Panc1 (cell line): ENCODE data around the gene NLN. TPM values are rescaled to one million over a fixed set of nuclear protein-coding genes. Genes with fewer than 3 reads are reported as not detected.
"Not testable (repeated sequence)": the region's sequence is repeated elsewhere in the genome, so short reads cannot be mapped to it uniquely, and the experiment has no call there.

ENCODE experiments used
- ATAC-seq: fragments of 200-7000 bp; cut with Tn5 transposase; 2 replicates; pipeline ENCODE4 v1.9.1; 2020; ENCODE audit warnings: mild to moderate bottlenecking, moderate library complexity
- BruUV-seq: library from RNA; stranded (reverse); fragments of 400-500 nt; replicated peaks from 2 replicates; lab custom pipeline; 2021; lab: Mats Ljungman, UMichigan
- CTCF ChIA-PET: fragments of 300-600 bp; sonication (Branson Sonifier 250); formaldehyde crosslinking; loops from one replicate; lab custom pipeline; 2022; ENCODE audit warnings: antibody characterized with exemption; lab: Charles Lee
- POLR2A ChIA-PET: fragments of 300-600 bp; sonication (Branson Sonifier 250); formaldehyde crosslinking; loops from one replicate; lab custom pipeline; 2022; ENCODE audit warnings: antibody characterized with exemption; lab: Charles Lee
- DNase-seq: peaks from one replicate; pipeline ENCODE4 v3.0.0-alpha.2; 2010; ENCODE audit warnings: low read depth, low spot score
- H3K27ac ChIP-seq: 2 replicates; pipeline ENCODE4 v1.5.1; 2011; ENCODE audit warnings: mild to moderate bottlenecking, low read length, inconsistent platforms
- H3K27me3 ChIP-seq: fragments of 200-500 bp; sonication (Bioruptor generic); 2 replicates; pipeline ENCODE4 v1.6.0; 2014; ENCODE audit warnings: low read length, inconsistent platforms; ENCODE audit not compliant: control insufficient read depth, insufficient read depth
- H3K36me3 ChIP-seq: fragments of 200-500 bp; sonication (Bioruptor generic); 2 replicates; pipeline ENCODE4 v1.5.1; 2014; ENCODE audit warnings: inconsistent platforms, mild to moderate bottlenecking, low read length, moderate library complexity; ENCODE audit not compliant: control insufficient read depth, insufficient read depth
- H3K4me1 ChIP-seq: 2 replicates; pipeline ENCODE4 v1.5.1; 2011; ENCODE audit warnings: inconsistent platforms, mild to moderate bottlenecking, low read length, moderate library complexity; ENCODE audit not compliant: control insufficient read depth, insufficient read depth
- H3K4me3 ChIP-seq, 2 experiments: 2 replicates each; pipeline ENCODE4 v1.5.1; 2011 to 2012; ENCODE audit warnings: low read depth in 2 of 2, low read length in 2 of 2, mild to moderate bottlenecking in 2 of 2, inconsistent platforms in 1 of 2, moderate library complexity in 1 of 2
- H3K9me3 ChIP-seq: fragments of 200-500 bp; sonication (Bioruptor generic); 2 replicates; pipeline ENCODE4 v1.5.1; 2014; ENCODE audit warnings: low read depth, mild to moderate bottlenecking, inconsistent platforms, low read length, moderate library complexity; ENCODE audit not compliant: control insufficient read depth, insufficient read depth
- POLR2AphosphoS5 ChIP-seq: IDR thresholded peaks from 2 replicates; pipeline ENCODE4 v1.6.1; 2012; ENCODE audit warnings: mild to moderate bottlenecking, low read depth, low read length, moderate library complexity
- SIN3A ChIP-seq: IDR thresholded peaks from 2 replicates; pipeline ENCODE4 v1.6.1; 2012; ENCODE audit warnings: low read depth, mild to moderate bottlenecking, low read length, moderate library complexity, borderline replicate concordance; ENCODE audit not compliant: insufficient read depth
- TCF7L2 ChIP-seq: IDR thresholded peaks from 2 replicates; pipeline ENCODE4 v1.6.1; 2011; ENCODE audit warnings: mild to moderate bottlenecking, low read depth, low read length, inconsistent platforms
- in situ Hi-C: cut with HindIII; loops from 2 replicates; pipeline ENCODE4 v1.10.0; 2016; ENCODE audit warnings: low sequenced_read_pairs, low pct_unique_long_range_greater_than_20kb
- intact Hi-C: fragments of 100-400 bp; cut with micrococcal nuclease; formaldehyde crosslinking; loops from one replicate; pipeline ENCODE4 v1.10.0; 2022; ENCODE audit not compliant: unreplicated experiment
- total RNA-seq: library from RNA; stranded (reverse); gene quantifications from one replicate; pipeline ENCODE4 v1.2.1, GENCODE V29; 2021; ENCODE audit not compliant: unreplicated experiment
- TF ChIP-seq, protein P1 (sequence below): fragments of 450-650 bp; IDR thresholded peaks from 2 replicates; pipeline ENCODE4 v1.5.1; 2017; ENCODE audit warnings: mild to moderate bottlenecking
- TF ChIP-seq, protein P2 (sequence below), 2 experiments: IDR thresholded peaks; 2 replicates each; pipeline ENCODE4 v1.6.1; 2011 to 2012; ENCODE audit warnings: low read depth in 2 of 2, control low read depth in 1 of 2, low read length in 1 of 2, mild to moderate bottlenecking in 1 of 2, moderate library complexity in 1 of 2; ENCODE audit not compliant: insufficient read depth in 1 of 2

The NLN gene
- total RNA-seq, 1 experiment from 2014 or later, result 51.8 TPM

DNA sequence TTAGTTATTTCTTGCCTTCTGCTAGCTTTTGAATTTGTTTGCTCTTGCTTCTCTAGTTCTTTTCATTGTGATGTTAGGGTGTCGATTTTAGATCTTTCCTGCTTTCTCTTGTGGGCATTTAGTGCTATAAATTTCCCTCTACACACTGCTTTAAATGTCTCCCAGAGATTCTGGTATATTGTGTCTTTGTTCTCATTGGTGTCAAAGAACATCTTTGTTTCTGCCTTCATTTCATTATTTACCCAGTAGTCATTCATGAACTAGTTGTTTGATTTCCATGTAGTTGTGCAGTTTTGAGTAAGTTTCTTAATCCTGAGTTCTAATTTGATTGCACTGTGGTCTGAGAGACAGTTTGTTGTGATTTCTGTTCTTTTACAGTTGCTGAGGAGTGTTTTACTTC is 127.9 kb downstream of the NLN start:
- POLR2A ChIA-PET, H3K27ac ChIP-seq, H3K4me1 ChIP-seq, CTCF ChIA-PET, H3K4me3 ChIP-seq, BruUV-seq, H3K27me3 ChIP-seq, in situ Hi-C loops, H3K36me3 ChIP-seq, ATAC-seq, DNase-seq, intact Hi-C loops, H3K9me3 ChIP-seq: not testable (repeated sequence)

DNA sequence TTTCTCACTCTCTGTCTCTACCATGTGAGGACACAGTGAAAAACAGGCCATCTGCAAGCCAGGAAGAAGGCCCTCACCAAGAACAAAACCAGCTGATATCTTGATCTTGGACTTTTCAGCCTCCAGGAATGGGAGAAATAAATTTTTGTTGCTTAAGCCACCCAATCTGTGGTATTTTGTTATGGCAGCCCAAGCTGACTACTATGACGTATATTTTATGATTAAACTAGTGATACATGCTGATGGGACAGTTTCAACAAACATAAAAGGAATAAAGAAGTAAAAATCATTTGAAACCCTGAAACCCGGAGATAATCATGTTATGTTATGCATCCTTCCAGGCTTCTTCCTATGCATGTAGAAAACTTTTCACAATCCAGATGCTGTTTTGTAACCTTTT is 132.9 kb downstream of the NLN start:
- Histone ChIP-seq H3K27me3 (no peaks in the 10 kb centered on the region), H3K9me3 (no peaks in the 10 kb centered on the region), H3K27ac (no peak overlapping the region), H3K36me3 (no peaks in the 10 kb centered on the region), H3K4me1 (no peaks in the 10 kb centered on the region), H3K4me3 (no peak overlapping the region)
- ATAC-seq, result no peak
- ChIA-PET CTCF (no interaction called here), POLR2A (no interaction called here)
- TF ChIP-seq, protein P1, sequence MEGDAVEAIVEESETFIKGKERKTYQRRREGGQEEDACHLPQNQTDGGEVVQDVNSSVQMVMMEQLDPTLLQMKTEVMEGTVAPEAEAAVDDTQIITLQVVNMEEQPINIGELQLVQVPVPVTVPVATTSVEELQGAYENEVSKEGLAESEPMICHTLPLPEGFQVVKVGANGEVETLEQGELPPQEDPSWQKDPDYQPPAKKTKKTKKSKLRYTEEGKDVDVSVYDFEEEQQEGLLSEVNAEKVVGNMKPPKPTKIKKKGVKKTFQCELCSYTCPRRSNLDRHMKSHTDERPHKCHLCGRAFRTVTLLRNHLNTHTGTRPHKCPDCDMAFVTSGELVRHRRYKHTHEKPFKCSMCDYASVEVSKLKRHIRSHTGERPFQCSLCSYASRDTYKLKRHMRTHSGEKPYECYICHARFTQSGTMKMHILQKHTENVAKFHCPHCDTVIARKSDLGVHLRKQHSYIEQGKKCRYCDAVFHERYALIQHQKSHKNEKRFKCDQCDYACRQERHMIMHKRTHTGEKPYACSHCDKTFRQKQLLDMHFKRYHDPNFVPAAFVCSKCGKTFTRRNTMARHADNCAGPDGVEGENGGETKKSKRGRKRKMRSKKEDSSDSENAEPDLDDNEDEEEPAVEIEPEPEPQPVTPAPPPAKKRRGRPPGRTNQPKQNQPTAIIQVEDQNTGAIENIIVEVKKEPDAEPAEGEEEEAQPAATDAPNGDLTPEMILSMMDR, result no peak
- TF ChIP-seq SIN3A (no peak), TCF7L2 (no peak), POLR2AphosphoS5 (no peak)
- TF ChIP-seq, protein P2, sequence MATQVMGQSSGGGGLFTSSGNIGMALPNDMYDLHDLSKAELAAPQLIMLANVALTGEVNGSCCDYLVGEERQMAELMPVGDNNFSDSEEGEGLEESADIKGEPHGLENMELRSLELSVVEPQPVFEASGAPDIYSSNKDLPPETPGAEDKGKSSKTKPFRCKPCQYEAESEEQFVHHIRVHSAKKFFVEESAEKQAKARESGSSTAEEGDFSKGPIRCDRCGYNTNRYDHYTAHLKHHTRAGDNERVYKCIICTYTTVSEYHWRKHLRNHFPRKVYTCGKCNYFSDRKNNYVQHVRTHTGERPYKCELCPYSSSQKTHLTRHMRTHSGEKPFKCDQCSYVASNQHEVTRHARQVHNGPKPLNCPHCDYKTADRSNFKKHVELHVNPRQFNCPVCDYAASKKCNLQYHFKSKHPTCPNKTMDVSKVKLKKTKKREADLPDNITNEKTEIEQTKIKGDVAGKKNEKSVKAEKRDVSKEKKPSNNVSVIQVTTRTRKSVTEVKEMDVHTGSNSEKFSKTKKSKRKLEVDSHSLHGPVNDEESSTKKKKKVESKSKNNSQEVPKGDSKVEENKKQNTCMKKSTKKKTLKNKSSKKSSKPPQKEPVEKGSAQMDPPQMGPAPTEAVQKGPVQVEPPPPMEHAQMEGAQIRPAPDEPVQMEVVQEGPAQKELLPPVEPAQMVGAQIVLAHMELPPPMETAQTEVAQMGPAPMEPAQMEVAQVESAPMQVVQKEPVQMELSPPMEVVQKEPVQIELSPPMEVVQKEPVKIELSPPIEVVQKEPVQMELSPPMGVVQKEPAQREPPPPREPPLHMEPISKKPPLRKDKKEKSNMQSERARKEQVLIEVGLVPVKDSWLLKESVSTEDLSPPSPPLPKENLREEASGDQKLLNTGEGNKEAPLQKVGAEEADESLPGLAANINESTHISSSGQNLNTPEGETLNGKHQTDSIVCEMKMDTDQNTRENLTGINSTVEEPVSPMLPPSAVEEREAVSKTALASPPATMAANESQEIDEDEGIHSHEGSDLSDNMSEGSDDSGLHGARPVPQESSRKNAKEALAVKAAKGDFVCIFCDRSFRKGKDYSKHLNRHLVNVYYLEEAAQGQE (IDR thresholded peaks at IDR 0.05; ENCODE audit: insufficient read depth in 1 of 2, low read depth in 2 of 2, low read length in 1 of 2), result no peak
- no peak for DNase-seq
- in situ Hi-C loops (no loop called here), intact Hi-C loops (no loop called here)
- no TSS peak for BruUV-seq

DNA sequence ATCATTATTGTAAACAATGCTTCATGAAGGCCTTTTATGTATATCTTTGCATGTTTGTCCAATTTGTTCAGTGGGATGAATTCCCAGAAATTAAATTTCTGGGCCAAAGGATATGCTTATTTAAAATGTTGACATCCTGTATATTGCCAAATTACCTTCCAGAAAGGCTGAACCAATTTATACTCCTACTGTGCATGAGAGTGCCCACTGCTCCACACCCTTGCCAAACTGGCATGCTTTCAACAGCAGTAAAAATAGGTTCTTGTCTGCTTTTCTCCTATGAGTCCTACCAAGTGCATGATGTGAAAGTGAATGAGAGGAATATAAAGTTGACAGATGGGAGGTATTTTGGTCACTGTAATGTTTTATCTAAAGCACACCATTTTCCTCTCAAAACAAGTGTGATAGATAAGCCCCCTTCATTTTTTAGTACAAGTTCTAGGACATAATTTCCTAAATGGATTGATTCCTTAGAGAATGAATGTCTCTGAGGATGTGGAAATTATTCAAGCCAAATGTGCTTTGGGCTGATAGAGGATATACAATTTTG is 133.8 kb downstream of the NLN start:
- ChIA-PET POLR2A (no interaction called here), CTCF (no interaction called here)
- Histone ChIP-seq H3K4me1 (no peaks in the 10 kb centered on the region), H3K36me3 (no peaks in the 10 kb centered on the region), H3K27ac (no peak overlapping the region), H3K27me3 (no peaks in the 10 kb centered on the region), H3K4me3 (no peak overlapping the region), H3K9me3 (no peaks in the 10 kb centered on the region)
- TF ChIP-seq POLR2AphosphoS5 (no peak), SIN3A (no peak), TCF7L2 (no peak)
- TF ChIP-seq, protein P2 (IDR thresholded peaks at IDR 0.05; ENCODE audit: insufficient read depth in 1 of 2, low read depth in 2 of 2, low read length in 1 of 2), result no peak
- TF ChIP-seq, protein P1, result no peak
- intact Hi-C loops, result no loop called here
- no peak for ATAC-seq
- no peak for DNase-seq
- no TSS peak for BruUV-seq
- in situ Hi-C loops, result no loop called here
